GM18508 (cell line): ENCODE data around the gene WDR20.

Experiments
- ATAC-seq: cut with Tn5 transposase; IDR thresholded peaks from one replicate; pipeline ENCODE4 v1.9.1; 2021; ENCODE audit warnings: moderate number of reproducible peaks; ENCODE audit not compliant: insufficient read depth, unreplicated experiment

The WDR20 gene

GRCh38 chr14:102215071-102215470 is 75.4 kb downstream of the WDR20 start:
- no peak for ATAC-seq

- no peak for ATAC-seq
These were observed 76.0 kb downstream of the WDR20 start for GRCh38 chr14:102215576-102216250.

- ATAC-seq, result no peak
These were observed 77.7 kb downstream of the WDR20 start for GRCh38 chr14:102217399-102217798.

GRCh38 chr14:102217987-102218421 is 78.3 kb downstream of the WDR20 start:
- no peak for ATAC-seq

GRCh38 chr14:102218688-102219087 is 79.0 kb downstream of the WDR20 start:
- ATAC-seq, result no peak

- ATAC-seq, result no peak
These were observed 79.6 kb downstream of the WDR20 start for GRCh38 chr14:102219316-102219715.

GRCh38 chr14:102220031-102220430 is 80.3 kb downstream of the WDR20 start:
- peak; percentile 66 for ATAC-seq

GRCh38 chr14:102221026-102221425 is 81.3 kb downstream of the WDR20 start:
- ATAC-seq, result no peak

- no peak for ATAC-seq
These were observed 82.4 kb downstream of the WDR20 start for GRCh38 chr14:102222009-102222575.

GRCh38 chr14:102222751-102223150 is 83.1 kb downstream of the WDR20 start:
- no peak for ATAC-seq

- no peak for ATAC-seq
These were observed 84.0 kb downstream of the WDR20 start for GRCh38 chr14:102223682-102224081.

- no peak for ATAC-seq
These were observed 85.7 kb downstream of the WDR20 start for GRCh38 chr14:102225386-102225785.

- ATAC-seq, result no peak
These were observed 86.2 kb downstream of the WDR20 start for GRCh38 chr14:102225936-102226335.

- no peak for ATAC-seq
These were observed 86.8 kb downstream of the WDR20 start for GRCh38 chr14:102226356-102227125.

- no peak for ATAC-seq
These were observed 87.7 kb downstream of the WDR20 start for GRCh38 chr14:102227184-102227964.

- no peak for ATAC-seq
These were observed 89.5 kb downstream of the WDR20 start for GRCh38 chr14:102229071-102229738.

- ATAC-seq, result no peak
These were observed 90.0 kb downstream of the WDR20 start for GRCh38 chr14:102229739-102230092.

GRCh38 chr14:102230481-102231210 is 90.9 kb downstream of the WDR20 start:
- ATAC-seq, result no peak

- no peak for ATAC-seq
These were observed 92.0 kb downstream of the WDR20 start for GRCh38 chr14:102231476-102232347.
